NOMO-1 (cell line): Measurements from ENCODE around the gene OR4P4.
A peak's percentile ranks its signal among the peaks of the same experiment; 100 is the strongest.

ENCODE experiments used
- DNase-seq, 2 experiments: peaks; one replicate each; lab custom pipeline; 2025; ENCODE audit not compliant: unreplicated experiment in 2 of 2; lab: John Stamatoyannopoulos, UW

Gene OR4P4

GRCh38 chr11:55634813-55635212 lies at the start of gene OR4P4:
Gene OR4P4, plus strand, starts transcription at chr11:55635113.
- no peak for DNase-seq

GRCh38 chr11:55607545-55607944 lies 27.4 kb upstream of the OR4P4 start, which contains the start of gene OR4C11:
Gene OR4C11, minus strand, starts transcription at chr11:55607645. Its CDS starts 3,272 bp downstream, at chr11:55604373.
- no peak for DNase-seq

GRCh38 chr11:55624531-55624930 lies 10.4 kb upstream of the OR4P4 start:
- DNase-seq: no peak

GRCh38 chr11:55648027-55648426 lies 13.1 kb downstream of the OR4P4 start, which contains the start of gene OR4S2:
Gene OR4S2, plus strand, starts transcription at chr11:55648327. Its CDS starts 2,577 bp downstream, at chr11:55650904.
- DNase-seq: no peak

- DNase-seq: peak in 1 of 2 experiments; percentile 19
Observed at GRCh38 chr11:55652560-55652959, 17.6 kb downstream of the OR4P4 start.

- no peak for DNase-seq
Observed at GRCh38 chr11:55655096-55655495, 20.2 kb downstream of the OR4P4 start.

DNA sequence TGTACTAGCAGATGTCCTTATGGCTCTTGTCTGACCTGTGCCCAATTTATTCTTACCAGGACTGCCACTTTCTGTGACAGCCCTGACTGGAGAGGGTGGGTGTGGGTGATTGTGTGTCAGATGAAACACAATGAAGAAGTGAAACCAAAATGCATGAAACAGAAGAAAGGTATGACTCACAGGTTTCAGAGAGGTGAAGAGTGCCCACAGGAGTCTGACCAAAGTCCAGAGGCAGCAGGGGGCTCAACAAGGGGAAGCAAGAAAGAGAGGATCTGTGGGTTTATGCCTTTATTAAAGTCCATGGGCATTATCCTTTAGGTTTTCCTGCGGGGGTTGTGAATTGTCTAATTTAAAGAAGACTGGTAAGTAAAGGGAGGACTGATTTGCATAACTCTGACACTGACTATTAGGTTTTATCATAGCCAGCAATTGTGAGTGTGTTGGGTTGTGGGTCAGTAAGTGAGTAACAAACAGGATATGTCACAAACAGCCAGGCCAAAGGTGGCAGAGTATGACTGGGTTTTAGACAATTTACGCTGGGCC lies 23.2 kb downstream of the OR4P4 start:
- DNase-seq: peak; percentile 94 to 96

DNA sequence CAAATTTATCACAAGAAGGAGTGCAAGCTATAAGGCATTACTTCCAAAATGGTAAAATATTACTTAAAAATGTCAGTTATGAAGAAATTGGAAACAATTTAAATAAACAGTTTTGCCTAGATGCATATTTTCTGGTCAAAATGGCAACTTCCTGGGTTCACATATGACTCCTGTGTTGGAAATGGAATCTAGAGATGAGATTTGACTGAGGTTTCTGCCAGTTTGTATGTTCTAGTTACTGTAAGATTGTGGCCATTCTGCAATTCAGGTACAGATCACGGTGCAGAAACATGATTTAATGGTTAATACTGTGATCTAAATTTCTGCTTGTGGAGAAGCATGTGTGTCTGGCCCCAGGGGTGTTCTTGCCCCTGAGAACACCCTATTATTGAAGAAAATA lies 23.7 kb downstream of the OR4P4 start:
- DNase-seq: no peak

- DNase-seq: no peak
Observed at GRCh38 chr11:55661901-55662300, 27.0 kb downstream of the OR4P4 start, which contains the start of gene OR4C6. Gene OR4C6, plus strand, starts transcription at chr11:55662201. Its CDS starts 2,966 bp downstream, at chr11:55665167.

GRCh38 chr11:55669376-55669775 lies 34.5 kb downstream of the OR4P4 start:
- DNase-seq: no peak

GRCh38 chr11:55673860-55674259 lies 38.9 kb downstream of the OR4P4 start:
- no peak for DNase-seq
